H1 (cell line): ENCODE results near the gene TBC1D3I. TPM values are rescaled to one million over a fixed set of nuclear protein-coding genes. Genes with fewer than 3 reads are reported as not detected.
"Not testable (repeated sequence)": the region's sequence is repeated elsewhere in the genome, so short reads cannot be mapped to it uniquely, and the experiment has no call there.

Experiments used
- CTCF ChIA-PET: fragments of 300-600 bp; sonication (Branson Sonifier 250); formaldehyde crosslinking; loops from one replicate; lab custom pipeline; 2021; ENCODE audit not compliant: partially characterized antibody; lab: Charles Lee
- POLR2A ChIA-PET: fragments of 300-600 bp; sonication (Branson Sonifier 250); formaldehyde crosslinking; loops from one replicate; lab custom pipeline; 2021; ENCODE audit warnings: inconsistent platforms; ENCODE audit not compliant: partially characterized antibody; lab: Charles Lee
- DNase-seq, 2 experiments: peaks; one replicate each; pipeline versions ENCODE4 v3.0.0 to v3.0.0-alpha.2; 2010 to 2022; ENCODE audit warnings: low spot score in 2 of 2, low read depth in 1 of 2, mixed read lengths in 1 of 2
- FAIRE-seq: peaks from 2 replicates; lab custom pipeline; 2011; peaks lifted over from hg19 to GRCh38; lab: Jason Lieb, UNC
- H2AFZ ChIP-seq: 2 replicates; pipeline ENCODE4 v1.8.1; 2012; ENCODE audit warnings: low read length, inconsistent platforms
- H2AK5ac ChIP-seq: 2 replicates; pipeline ENCODE4 v1.6.1; 2013; ENCODE audit warnings: low read depth, low read length
- H2BK120ac ChIP-seq: replicated peaks from 2 replicates; pipeline ENCODE3; 2013; ENCODE audit warnings: low read depth, low read length, inconsistent platforms
- H2BK12ac ChIP-seq: 2 replicates; pipeline ENCODE4 v1.6.1; 2013; ENCODE audit warnings: low read depth, low read length
- H2BK15ac ChIP-seq: 2 replicates; pipeline ENCODE4 v1.6.1; 2013; ENCODE audit warnings: low read length
- H2BK20ac ChIP-seq: 2 replicates; pipeline ENCODE4 v1.6.1; 2013; ENCODE audit warnings: low read length
- H2BK5ac ChIP-seq: 2 replicates; pipeline ENCODE4 v1.6.1; 2013; ENCODE audit warnings: low read depth, low read length
- H3K14ac ChIP-seq: 2 replicates; pipeline ENCODE4 v1.6.1; 2013; ENCODE audit warnings: inconsistent platforms; ENCODE audit not compliant: insufficient read length
- H3K18ac ChIP-seq: 2 replicates; pipeline ENCODE4 v1.6.1; 2013; ENCODE audit warnings: low read length; ENCODE audit errors: extremely low read depth
- H3K23ac ChIP-seq: 2 replicates; pipeline ENCODE4 v1.6.1; 2013; ENCODE audit warnings: inconsistent platforms; ENCODE audit not compliant: insufficient read length
- H3K23me2 ChIP-seq: 2 replicates; pipeline ENCODE4 v1.6.1; 2013; ENCODE audit warnings: low read depth, low read length
- H3K27ac ChIP-seq: 2 replicates; pipeline ENCODE4 v1.6.1; 2011; ENCODE audit warnings: low read depth, low read length, inconsistent platforms
- H3K27me3 ChIP-seq, 4 experiments: replicated peaks in 1 of 4; 1 replicate in 1 of 4; 2 replicates in 3 of 4; pipeline versions ENCODE4 v1.6.1 to v1.8.1; 2011 to 2013; ENCODE audit warnings: low read length in 3 of 4, mild to moderate bottlenecking in 3 of 4, inconsistent platforms in 2 of 4, mixed read lengths in 2 of 4, moderate library complexity in 1 of 4; ENCODE audit not compliant: control insufficient read depth in 3 of 4, insufficient read depth in 3 of 4; ENCODE audit errors: extremely low read depth in 1 of 4
- H3K36me3 ChIP-seq, 4 experiments: 2 replicates each; pipeline versions ENCODE4 v1.6.1 to v1.8.1; 2011 to 2013; ENCODE audit warnings: mild to moderate bottlenecking in 4 of 4, low read length in 3 of 4, moderate library complexity in 2 of 4, control low read depth in 1 of 4, inconsistent platforms in 1 of 4; ENCODE audit not compliant: insufficient read depth in 4 of 4, control insufficient read depth in 2 of 4
- H3K4ac ChIP-seq: replicated peaks from 2 replicates; pipeline ENCODE3; 2013; ENCODE audit warnings: low read length, low read depth, mixed read lengths, inconsistent platforms; ENCODE audit not compliant: insufficient read length
- H3K4me1 ChIP-seq, 4 experiments: replicated peaks in 1 of 4; 1 replicate in 1 of 4; 2 replicates in 3 of 4; pipeline versions ENCODE4 v1.6.1 to v1.8.1; 2011 to 2013; ENCODE audit warnings: low read length in 3 of 4, inconsistent platforms in 2 of 4, mixed read lengths in 1 of 4; ENCODE audit not compliant: insufficient read depth in 4 of 4, control insufficient read depth in 3 of 4
- H3K4me2 ChIP-seq, 2 experiments: 2 replicates each; pipeline versions ENCODE4 v1.6.1 to v1.8.1; 2011 to 2013; ENCODE audit warnings: low read depth in 2 of 2, low read length in 2 of 2, control low read depth in 1 of 2, inconsistent platforms in 1 of 2, mild to moderate bottlenecking in 1 of 2; ENCODE audit not compliant: insufficient read depth in 1 of 2
- H3K4me3 ChIP-seq, 4 experiments: fragments of 200-600, 300-600 bp in 1 of 4; sonication (generic), shearing (Covaris generic), sonication (Bioruptor Twin) in 1 of 4; 2 replicates each; pipeline versions ENCODE4 v1.5.1 to v1.8.1; 2011 to 2016; ENCODE audit warnings: low read length in 4 of 4, low read depth in 3 of 4, control low read depth in 2 of 4, inconsistent platforms in 2 of 4, mild to moderate bottlenecking in 2 of 4, mixed read lengths in 1 of 4, moderate library complexity in 1 of 4; ENCODE audit not compliant: insufficient read depth in 2 of 4; ENCODE audit errors: extremely low read depth in 1 of 4
- H3K56ac ChIP-seq: replicated peaks from 2 replicates; pipeline ENCODE3; 2013; ENCODE audit warnings: low read depth, mild to moderate bottlenecking, mixed read lengths, low read length, inconsistent platforms; ENCODE audit not compliant: insufficient read length
- H3K79me1 ChIP-seq: 2 replicates; pipeline ENCODE4 v1.6.1; 2013; ENCODE audit warnings: low read depth, low read length, control low read depth
- H3K79me2 ChIP-seq, 2 experiments: 2 replicates each; pipeline versions ENCODE4 v1.6.1 to v1.8.1; 2012 to 2013; ENCODE audit warnings: low read length in 2 of 2, mild to moderate bottlenecking in 2 of 2, inconsistent platforms in 1 of 2; ENCODE audit not compliant: insufficient read depth in 2 of 2, control insufficient read depth in 1 of 2
- H3K9ac ChIP-seq, 4 experiments: replicated peaks in 1 of 4; 1 replicate in 1 of 4; 2 replicates in 3 of 4; pipeline versions ENCODE4 v1.6.1 to v1.8.1; 2011 to 2013; ENCODE audit warnings: low read depth in 3 of 4, low read length in 3 of 4, control low read depth in 2 of 4, mild to moderate bottlenecking in 2 of 4, moderate library complexity in 2 of 4, inconsistent platforms in 1 of 4; ENCODE audit errors: extremely low read depth in 1 of 4
- H3K9me3 ChIP-seq, 2 experiments: 2 replicates each; pipeline versions ENCODE4 v1.6.1 to v1.8.1; 2012 to 2013; ENCODE audit warnings: mild to moderate bottlenecking in 2 of 2, moderate library complexity in 2 of 2, control low read depth in 1 of 2, inconsistent platforms in 1 of 2, low read depth in 1 of 2, low read length in 1 of 2, mixed read lengths in 1 of 2; ENCODE audit not compliant: insufficient read depth in 2 of 2
- H4K20me1 ChIP-seq, 2 experiments: replicated peaks in 1 of 2; 2 replicates each; pipeline versions ENCODE3 to v1.8.1; 2011 to 2013; ENCODE audit warnings: inconsistent platforms in 2 of 2, low read length in 2 of 2, mild to moderate bottlenecking in 1 of 2; ENCODE audit not compliant: insufficient read depth in 2 of 2, control insufficient read depth in 1 of 2
- H4K5ac ChIP-seq: 2 replicates; pipeline ENCODE4 v1.6.1; 2013; ENCODE audit warnings: low read length, low read depth, mixed read lengths, inconsistent platforms; ENCODE audit not compliant: insufficient read length
- H4K8ac ChIP-seq: 2 replicates; pipeline ENCODE4 v1.8.0; 2013; ENCODE audit warnings: mild to moderate bottlenecking, moderate library complexity, low read length, inconsistent platforms; ENCODE audit not compliant: insufficient read depth; ENCODE audit errors: extremely low read depth
- H4K91ac ChIP-seq: replicated peaks from 2 replicates; pipeline ENCODE3; 2013; ENCODE audit warnings: low read length, mixed read lengths, inconsistent platforms; ENCODE audit not compliant: insufficient read length
- WGBS, 2 experiments: shearing (Covaris generic) in 1 of 2; methylation state at CpG; one replicate each; pipeline versions ENCODE4 v1.1.6 to v1.1.7; 2013 to 2015; ENCODE audit warnings: low lambda C conversion rate in 2 of 2, mixed read lengths in 2 of 2, inconsistent platforms in 1 of 2, low coverage in 1 of 2, missing lambda C conversion rate in 1 of 2; ENCODE audit not compliant: insufficient replicate concordance in 2 of 2, insufficient coverage in 1 of 2, insufficient read length in 1 of 2; ENCODE audit errors: extremely low coverage in 1 of 2, missing lambda C conversion rate in 1 of 2; 5-methylcytosine and 5-hydroxymethylcytosine counted together
- polyA plus RNA-seq, 7 experiments: library from polyadenylated mRNA; depleted of rRNA in 3 of 7; stranded (reverse) in 5 of 7; unstranded in 2 of 7; fragments of >200 nt in 5 of 7; fragments of 200-250 nt in 2 of 7; gene quantifications; 1 replicate in 5 of 7; 2 replicates in 1 of 7; 4 replicates in 1 of 7; pipeline versions ENCODE4 v1.2.1 to v1.2.3, GENCODE V29; 2011 to 2013; ENCODE audit warnings: missing spikeins in 2 of 7, mixed read lengths in 2 of 7
- total RNA-seq: library from RNA; stranded (reverse); fragmentation: NEBNext Ultra II Directional; extraction: Animal tissue kit (Norgen Biotek cat#: 25700); gene quantifications from 2 replicates; pipeline ENCODE4 v1.2.1, GENCODE V29; 2021

Gene TBC1D3I
- total and polyA plus RNA-seq, 2 of the 8 experiments (the other 6 are each of a cell fraction or from before 2014, with no cell fraction given) = 2.3 TPM; not detected in 1

DNA sequence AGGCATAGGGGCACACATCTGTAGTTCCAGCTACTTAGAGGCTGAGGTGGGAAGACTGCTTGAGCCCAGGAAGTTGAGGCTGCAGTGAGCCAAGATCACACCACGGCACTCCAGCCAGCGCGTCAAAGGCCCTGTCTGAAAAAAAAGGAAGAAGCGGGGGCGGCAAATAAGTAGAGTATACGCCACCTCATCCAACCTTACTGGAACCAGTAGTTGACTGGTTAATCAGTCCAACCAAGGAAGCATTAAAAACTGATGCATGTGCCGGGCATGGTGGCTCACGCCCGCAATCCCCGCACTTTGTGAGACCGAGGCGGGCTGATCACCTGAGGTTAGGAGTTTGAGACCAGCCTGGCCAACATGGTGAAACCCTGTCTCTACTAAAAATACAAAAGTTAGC is 41.4 kb downstream of the TBC1D3I start:
- H3K4me3 ChIP-seq, H3K18ac ChIP-seq, H4K5ac ChIP-seq, H3K14ac ChIP-seq, H2AFZ ChIP-seq, H2AK5ac ChIP-seq, H3K4me2 ChIP-seq, H3K27me3 ChIP-seq, H4K8ac ChIP-seq, H2BK20ac ChIP-seq, POLR2A ChIA-PET, H3K23ac ChIP-seq, DNase-seq, H3K4ac ChIP-seq, H2BK15ac ChIP-seq, H3K4me1 ChIP-seq, CTCF ChIA-PET, H3K23me2 ChIP-seq, H4K91ac ChIP-seq, H2BK12ac ChIP-seq, H2BK5ac ChIP-seq, H2BK120ac ChIP-seq, H4K20me1 ChIP-seq, H3K9ac ChIP-seq, FAIRE-seq, H3K36me3 ChIP-seq, H3K56ac ChIP-seq, H3K79me1 ChIP-seq, H3K27ac ChIP-seq, H3K79me2 ChIP-seq: not testable (repeated sequence)
- 91% methylated on average over 12 of the region's 12 CpGs; no CpG with 5 or more reads in 1 of the 2 experiments for WGBS, 2 experiments
- H3K9me3 ChIP-seq = peaks cover 11 to 25% of the 10 kb centered on the region in 2 experiments; a peak in 3 of 4 replicates

DNA sequence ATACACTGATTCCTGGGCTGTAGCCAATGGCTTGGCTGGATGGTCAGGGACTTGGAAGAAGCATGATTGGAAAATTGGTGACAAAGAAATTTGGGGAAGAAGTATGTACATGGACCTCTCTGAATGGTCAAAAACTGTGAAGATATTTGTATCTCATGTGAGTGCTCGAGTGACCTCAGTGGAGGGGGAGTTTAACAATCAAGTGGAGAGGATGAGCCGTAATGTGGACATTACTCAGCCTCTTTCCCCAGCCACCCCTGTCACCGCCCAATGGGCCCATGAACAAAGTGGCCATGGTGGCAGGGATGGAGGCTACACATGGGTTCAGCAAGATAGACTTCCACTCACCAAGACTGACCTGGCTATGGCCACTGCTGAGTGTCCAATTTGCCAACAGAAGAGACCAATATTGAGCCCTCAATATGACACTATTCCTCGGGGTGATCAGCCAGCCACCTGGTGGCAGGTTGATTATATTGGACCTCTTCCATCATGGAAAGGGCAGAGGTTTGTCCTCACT is 42.7 kb downstream of the TBC1D3I start:
- H4K8ac ChIP-seq, H3K27ac ChIP-seq, H3K23ac ChIP-seq, H2BK20ac ChIP-seq, H3K4me1 ChIP-seq, H2AK5ac ChIP-seq, H2BK12ac ChIP-seq, H4K91ac ChIP-seq, H2BK120ac ChIP-seq, H3K36me3 ChIP-seq, H3K23me2 ChIP-seq, H3K14ac ChIP-seq, H3K27me3 ChIP-seq, H3K4ac ChIP-seq, H3K4me2 ChIP-seq, H3K79me1 ChIP-seq, H2BK15ac ChIP-seq, DNase-seq, H2AFZ ChIP-seq, H3K18ac ChIP-seq, H2BK5ac ChIP-seq, H3K79me2 ChIP-seq, POLR2A ChIA-PET, H3K9ac ChIP-seq, CTCF ChIA-PET, H4K20me1 ChIP-seq, H3K56ac ChIP-seq, H3K4me3 ChIP-seq, FAIRE-seq, H4K5ac ChIP-seq: not testable (repeated sequence)
- WGBS, 2 experiments = 83% methylated on average over 4 of the region's 4 CpGs; no CpG with 5 or more reads in 1 of the 2 experiments
- peaks cover 18 to 30% of the 10 kb centered on the region in 2 experiments; a peak in 3 of 4 replicates for H3K9me3 ChIP-seq
